GM13977 (cell line): Measurements from ENCODE around the gene TMEM94.

Experiments
- DNase-seq: peaks from one replicate; pipeline ENCODE4 v3.0.0; 2012; ENCODE audit warnings: low spot score
- CTCF ChIP-seq: IDR thresholded peaks from 2 replicates; pipeline ENCODE4 v1.5.1; 2012; ENCODE audit warnings: mild to moderate bottlenecking, control low read depth; ENCODE audit not compliant: insufficient read depth; ENCODE audit errors: extremely low read depth, missing control alignments
- in situ Hi-C: fragments of 300-500 bp; cut with MboI; formaldehyde crosslinking; loops from one replicate; pipeline ENCODE4 v1.12.0; 2022; ENCODE audit warnings: low sequenced_read_pairs, low pct_unique_long_range_greater_than_20kb, mixed read lengths, inconsistent platforms; ENCODE audit not compliant: unreplicated experiment

TMEM94 gene

GRCh38 chr17:75505640-75506039, 49.2 kb downstream of the TMEM94 start:
- in situ Hi-C loops = no loop called here
- no peak for DNase-seq
- TF ChIP-seq CTCF = no peak

DNA sequence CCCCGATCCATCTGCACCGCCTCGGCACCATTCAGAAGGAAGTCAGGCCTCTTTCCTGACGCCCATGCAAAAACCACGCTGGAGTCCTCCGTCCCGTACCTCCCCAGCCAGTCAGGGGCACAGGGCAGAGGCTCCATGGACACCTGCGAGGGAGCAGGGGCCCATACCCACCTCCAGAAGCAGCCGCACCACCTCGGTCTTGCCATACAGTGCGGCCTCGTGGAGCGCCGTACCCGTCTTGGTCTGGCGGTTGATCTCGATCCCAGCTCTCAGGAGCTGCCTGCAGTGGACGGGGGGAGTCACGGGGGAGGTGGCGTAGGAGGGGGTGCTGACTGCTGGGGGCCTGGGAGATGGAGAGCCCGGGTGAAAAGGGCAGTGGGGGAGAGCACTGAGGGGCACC, 49.7 kb downstream of the TMEM94 start:
- no peak for TF ChIP-seq CTCF
- no peak for DNase-seq
- in situ Hi-C loops = no loop called here

DNA sequence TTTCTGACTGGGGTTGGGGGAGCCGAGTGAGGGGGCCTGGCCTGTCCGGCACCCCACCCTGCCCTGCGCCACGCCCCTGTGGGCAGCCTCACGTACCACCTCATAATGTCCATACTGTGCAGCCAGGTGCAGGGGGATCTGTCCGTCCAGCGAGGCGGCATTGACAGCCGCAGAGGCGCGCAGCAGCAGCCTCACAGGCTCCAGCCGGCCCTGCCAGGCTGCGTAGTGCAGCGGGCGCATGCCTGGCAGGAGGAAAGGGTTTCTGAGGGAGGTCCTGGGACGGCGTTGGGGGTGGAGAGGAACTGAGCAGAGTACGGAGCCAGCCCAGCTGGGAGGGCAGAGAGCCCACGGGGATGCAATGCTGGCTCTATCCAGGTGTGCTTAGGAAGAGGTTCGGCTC, 50.5 kb downstream of the TMEM94 start:
- no peak for DNase-seq
- TF ChIP-seq CTCF = no peak
- in situ Hi-C loops = no loop called here

DNA sequence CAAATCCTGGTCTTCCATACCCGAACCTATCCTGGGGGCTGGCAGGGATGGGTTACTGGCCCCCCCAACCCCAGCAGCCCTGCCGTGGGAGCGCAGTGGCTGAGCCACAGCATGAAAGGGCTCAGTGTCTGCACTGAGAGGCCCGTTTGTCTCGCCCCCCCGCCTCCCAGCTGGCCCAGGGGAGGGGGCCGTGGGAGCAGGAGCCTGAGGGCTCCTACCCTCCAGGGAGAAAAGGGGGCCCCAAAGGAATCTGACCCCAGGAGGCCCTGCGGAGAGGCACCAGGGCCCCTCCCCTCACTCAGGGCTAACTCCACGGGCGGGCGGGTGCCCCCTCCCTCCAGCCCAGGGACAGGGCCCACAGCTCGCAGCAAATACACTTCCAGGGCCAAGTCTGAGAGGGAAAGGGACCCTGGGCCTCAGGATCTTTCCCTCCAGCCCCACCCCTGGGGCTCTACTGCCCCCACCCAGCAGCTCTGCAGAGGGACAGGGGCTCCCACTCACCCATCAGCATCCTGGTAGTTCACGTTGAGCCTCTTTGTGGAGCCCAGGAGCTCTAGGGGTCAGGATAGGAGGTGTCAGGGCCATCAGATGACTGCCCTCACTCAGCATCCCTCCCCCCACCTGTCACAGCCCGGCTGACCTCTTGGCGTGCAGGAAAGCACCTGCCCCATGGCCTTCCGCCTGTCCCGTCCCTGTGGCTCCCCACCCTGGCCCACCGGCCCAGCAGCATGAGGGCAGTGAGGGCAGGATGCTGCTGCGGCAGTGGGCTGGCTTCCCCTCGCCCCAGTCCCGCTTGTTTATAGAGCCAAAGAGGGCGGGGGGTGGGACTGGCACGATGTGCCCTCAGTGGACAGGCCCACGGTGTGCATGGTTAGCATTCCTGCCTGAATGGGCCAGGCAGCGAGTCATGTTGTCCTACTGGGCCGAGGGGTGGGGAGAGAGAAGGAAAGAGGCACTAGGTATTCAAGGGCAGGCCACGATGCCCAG, 51.6 kb downstream of the TMEM94 start:
- TF ChIP-seq CTCF = no peak
- in situ Hi-C loops = no loop called here
- DNase-seq = no peak

GRCh38 chr17:75508931-75509361, 52.5 kb downstream of the TMEM94 start:
- TF ChIP-seq CTCF = no peak
- in situ Hi-C loops = no loop called here
- DNase-seq = no peak

GRCh38 chr17:75509528-75510258, 53.3 kb downstream of the TMEM94 start:
- DNase-seq = no peak
- TF ChIP-seq CTCF = no peak
- in situ Hi-C loops = no loop called here
